ENCODE data around the gene KDM4B. TPM values are rescaled to one million over a fixed set of nuclear protein-coding genes. Genes with fewer than 3 reads are reported as not detected.

Gene KDM4B
- polyA plus RNA-seq, 1 experiment, result 7.7 TPM

DNA sequence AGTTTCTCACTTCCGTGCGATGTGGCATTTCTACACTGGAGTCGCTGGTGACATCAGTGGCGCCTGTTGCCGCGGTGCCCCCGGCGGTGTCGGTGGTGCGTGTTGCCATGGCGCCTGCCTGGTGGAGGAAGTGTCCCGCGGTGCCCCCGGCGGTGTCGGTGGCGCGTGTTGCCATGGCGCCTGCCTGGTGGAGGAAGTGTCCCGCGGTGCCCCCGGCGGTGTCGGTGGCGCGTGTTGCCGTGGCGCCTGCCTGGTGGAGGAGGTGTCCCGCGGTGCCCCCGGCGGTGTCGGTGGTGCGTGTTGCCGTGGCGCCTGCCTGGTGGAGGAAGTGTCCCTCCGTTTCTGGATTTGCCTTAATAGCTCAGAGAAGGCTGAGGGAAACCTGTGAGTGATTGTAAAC lies 127.6 kb downstream of the KDM4B start:
- Histone ChIP-seq H3K27ac (ENCODE audit: low read depth, low read length) (no peak overlapping the region), H3K27me3 (ENCODE audit: control insufficient read depth, insufficient read depth, low read length) (no peaks in the 10 kb centered on the region), H3K4me3 (ENCODE audit: low read depth, low read length) (no peak overlapping the region), H3K9me3 (ENCODE audit: control insufficient read depth, insufficient read depth, low read length) (peaks cover 35% of the 10 kb centered on the region)
- ChIA-PET POLR2A (interaction anchor here (0.7 kb wide), 2 partner anchors 42 to 552 kb away, joined by 3 read pairs; no protein-coding TSS in a partner anchor), CTCF (interaction anchor here (0.7 kb wide), 1 partner anchor 593 kb away, joined by 6 read pairs; no protein-coding TSS in a partner anchor)
- no peak for DNase-seq (ENCODE audit: low read depth, low spot score)
- TF ChIP-seq CTCF (IDR thresholded peaks at IDR 0.05; ENCODE audit: low read depth, low read length), result no peak

DNA sequence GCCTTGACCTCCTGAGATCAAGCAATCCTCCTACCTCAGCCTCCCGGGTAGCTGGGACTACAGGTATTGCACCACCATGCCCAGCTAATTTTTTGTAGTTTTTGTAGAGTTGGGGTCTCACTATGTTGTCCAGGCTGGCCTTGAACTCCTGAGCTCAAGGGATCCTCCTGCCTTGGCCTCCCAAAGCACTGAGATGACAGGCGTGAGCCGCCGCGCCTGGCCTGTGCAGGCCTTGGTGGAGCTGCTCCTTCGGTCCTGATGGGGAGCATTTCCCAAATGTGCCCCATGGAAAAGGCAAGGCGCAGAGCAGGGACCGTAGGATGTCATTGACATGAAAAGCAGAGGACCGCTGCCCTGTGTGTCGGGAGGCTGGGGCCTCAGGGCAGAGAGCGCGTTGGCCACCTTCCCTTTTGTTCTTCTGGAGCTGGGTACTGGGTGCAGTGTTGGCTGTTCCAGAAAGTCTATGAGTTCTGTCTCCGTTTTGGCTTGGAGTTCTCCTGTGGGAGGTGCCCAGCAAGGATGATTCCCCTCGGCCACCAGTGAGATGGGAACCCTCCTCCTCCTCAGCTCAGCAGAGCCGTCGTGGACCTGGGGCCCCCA lies 128.5 kb downstream of the KDM4B start:
- ChIA-PET POLR2A (interaction anchor here (0.7 kb wide), 1 partner anchor 41 kb away, joined by 3 read pairs; no protein-coding TSS in a partner anchor), CTCF (interaction anchor here (0.5 kb wide), 1 partner anchor 51 kb away, joined by 3 read pairs; no protein-coding TSS in a partner anchor)
- Histone ChIP-seq H3K27ac (ENCODE audit: low read depth, low read length) (no peak overlapping the region), H3K27me3 (ENCODE audit: control insufficient read depth, insufficient read depth, low read length) (no peaks in the 10 kb centered on the region), H3K9me3 (ENCODE audit: control insufficient read depth, insufficient read depth, low read length) (peaks cover 35% of the 10 kb centered on the region), H3K4me3 (ENCODE audit: low read depth, low read length) (no peak overlapping the region)
- DNase-seq (ENCODE audit: low read depth, low spot score), result no peak
- TF ChIP-seq CTCF (IDR thresholded peaks at IDR 0.05; ENCODE audit: low read depth, low read length), result no peak

DNA sequence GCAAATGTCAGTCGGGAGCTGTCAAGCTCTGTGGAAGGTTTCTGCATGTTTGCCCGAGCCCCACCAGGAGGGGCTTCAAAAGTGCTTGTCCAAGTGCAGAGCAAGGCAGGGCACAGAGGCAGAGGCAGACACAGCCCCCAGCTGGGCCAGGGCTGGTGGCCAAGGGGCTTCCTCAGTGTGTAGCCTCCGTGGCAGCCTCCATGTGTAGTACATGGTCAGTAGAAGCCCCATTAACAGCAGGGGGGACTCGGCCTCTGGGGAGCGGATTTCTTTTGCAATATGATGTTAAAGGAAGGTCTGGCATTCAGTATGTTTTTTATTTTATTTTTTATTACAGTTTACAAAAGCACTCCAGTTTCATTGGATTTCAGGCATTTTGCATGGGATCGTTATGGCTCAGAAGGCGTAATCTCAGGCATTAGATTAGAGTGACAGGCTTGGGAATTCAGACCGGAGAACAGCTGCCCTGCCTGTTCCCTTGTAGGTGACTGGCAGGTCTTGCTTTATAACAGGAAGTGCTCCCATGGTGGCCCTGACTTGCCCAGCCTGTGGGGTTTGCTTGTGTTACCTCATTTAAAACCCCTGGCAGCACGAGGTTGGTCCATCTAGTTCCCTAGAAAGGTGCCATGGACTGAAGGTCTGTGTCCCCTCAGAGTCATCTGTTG lies 129.2 kb downstream of the KDM4B start:
- POLR2A ChIA-PET, result no interaction called here
- peaks cover 35% of the 10 kb centered on the region for H3K9me3 ChIP-seq (ENCODE audit: control insufficient read depth, insufficient read depth, low read length)
- DNase-seq (ENCODE audit: low read depth, low spot score), result no peak
- CTCF ChIA-PET, result no interaction called here
- no peak for TF ChIP-seq CTCF (IDR thresholded peaks at IDR 0.05; ENCODE audit: low read depth, low read length)
- no peak overlapping the region for H3K27ac ChIP-seq (ENCODE audit: low read depth, low read length)
- H3K27me3 ChIP-seq (ENCODE audit: control insufficient read depth, insufficient read depth, low read length), result no peaks in the 10 kb centered on the region
- no peak overlapping the region for H3K4me3 ChIP-seq (ENCODE audit: low read depth, low read length)

DNA sequence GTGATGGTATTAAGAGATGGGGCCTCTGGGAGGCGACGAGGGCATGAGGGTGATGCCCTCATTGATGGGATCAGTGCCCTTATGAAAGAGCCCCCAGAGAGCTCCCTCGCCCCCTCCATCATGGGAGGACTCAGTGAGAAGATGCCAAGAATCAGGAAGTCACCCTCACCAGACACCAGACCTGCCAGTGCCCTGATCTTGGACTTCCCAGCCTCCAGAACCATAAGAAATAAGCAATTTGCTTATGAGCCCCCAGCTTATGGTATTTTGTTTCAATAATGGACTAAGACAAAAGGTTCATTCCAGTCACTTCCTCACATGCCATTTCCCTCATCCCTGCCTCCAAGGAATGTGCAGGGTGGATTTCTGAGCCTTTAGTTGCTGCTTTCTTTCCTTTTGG lies 129.7 kb downstream of the KDM4B start:
- H3K9me3 ChIP-seq (ENCODE audit: control insufficient read depth, insufficient read depth, low read length), result peaks cover 35% of the 10 kb centered on the region
- DNase-seq (ENCODE audit: low read depth, low spot score), result no peak
- H3K27me3 ChIP-seq (ENCODE audit: control insufficient read depth, insufficient read depth, low read length), result no peaks in the 10 kb centered on the region
- no peak overlapping the region for H3K4me3 ChIP-seq (ENCODE audit: low read depth, low read length)
- no peak for TF ChIP-seq CTCF (IDR thresholded peaks at IDR 0.05; ENCODE audit: low read depth, low read length)
- CTCF ChIA-PET, result no interaction called here
- POLR2A ChIA-PET, result interaction anchor here (0.6 kb wide), 1 partner anchor 26 kb away, joined by 3 read pairs; no protein-coding TSS in a partner anchor
- H3K27ac ChIP-seq (ENCODE audit: low read depth, low read length), result no peak overlapping the region

GRCh38 chr19:5099701-5100221 lies 130.8 kb downstream of the KDM4B start:
- ChIA-PET CTCF (interaction anchor here (0.6 kb wide), 1 partner anchor 891 kb away, joined by 5 read pairs; no protein-coding TSS in a partner anchor), POLR2A (no interaction called here)
- H3K27me3 ChIP-seq (ENCODE audit: control insufficient read depth, insufficient read depth, low read length), result no peaks in the 10 kb centered on the region
- H3K9me3 ChIP-seq (ENCODE audit: control insufficient read depth, insufficient read depth, low read length), result peaks cover 35% of the 10 kb centered on the region
- DNase-seq (ENCODE audit: low read depth, low spot score), result no peak
- no peak overlapping the region for H3K27ac ChIP-seq (ENCODE audit: low read depth, low read length)
- TF ChIP-seq CTCF (IDR thresholded peaks at IDR 0.05; ENCODE audit: low read depth, low read length), result no peak
- H3K4me3 ChIP-seq (ENCODE audit: low read depth, low read length), result no peak overlapping the region

Measured in AG04450 (cell line).